ENCODE data around the gene ELAVL2.

Gene ELAVL2

DNA sequence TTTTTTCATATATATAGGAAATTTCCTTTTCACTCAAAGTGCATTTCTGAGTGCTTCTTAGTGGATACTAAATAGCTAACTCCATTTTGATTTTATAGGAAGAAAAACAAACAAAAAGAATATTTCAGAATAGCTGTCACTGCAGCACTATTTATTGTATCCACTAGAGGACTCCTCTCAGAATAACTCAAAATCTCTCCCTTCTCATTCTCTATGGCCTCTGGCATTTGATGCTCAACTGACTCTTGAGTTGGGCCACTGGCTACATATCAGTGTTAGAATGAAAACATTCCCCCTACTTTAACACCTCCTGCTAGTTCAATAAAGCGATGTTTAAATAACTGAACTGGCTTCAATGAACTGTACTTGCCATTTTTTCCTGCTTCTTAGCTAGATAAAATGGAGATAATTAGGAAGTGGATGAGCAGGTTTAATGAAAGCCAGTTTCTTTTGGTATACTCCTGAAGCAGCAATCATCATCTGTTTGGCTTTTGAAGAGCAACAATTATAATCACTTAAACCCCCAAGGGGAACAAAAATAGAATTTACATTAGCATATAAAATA, 16.6 kb upstream of the ELAVL2 start:
- ATAC-seq: no peak
- TF ChIP-seq TOX (CRISPR knock-in tag; IDR thresholded peaks at IDR 0.05; ENCODE audit: borderline replicate concordance) (no peak), CSRNP3 (CRISPR knock-in tag; IDR thresholded peaks at IDR 0.05) (no peak), ZFP30 (CRISPR knock-in tag; IDR thresholded peaks at IDR 0.05) (no peak), CSDC2 (CRISPR knock-in tag; IDR thresholded peaks at IDR 0.05) (no peak), PPARA (CRISPR knock-in tag; IDR thresholded peaks at IDR 0.05; ENCODE audit: borderline replicate concordance) (no peak), ARNTL (CRISPR knock-in tag; IDR thresholded peaks at IDR 0.05; ENCODE audit: borderline replicate concordance, low read depth) (no peak), BACH2 (CRISPR knock-in tag; IDR thresholded peaks at IDR 0.05; ENCODE audit: borderline replicate concordance) (no peak), POU6F1 (CRISPR knock-in tag; IDR thresholded peaks at IDR 0.05; ENCODE audit: borderline replicate concordance, low read depth) (no peak), ESRRG (CRISPR knock-in tag; IDR thresholded peaks at IDR 0.05) (no peak), TSHZ2 (CRISPR knock-in tag; IDR thresholded peaks at IDR 0.05) (no peak), ISL1 (CRISPR knock-in tag; IDR thresholded peaks at IDR 0.05) (no peak), OSR1 (CRISPR knock-in tag; IDR thresholded peaks at IDR 0.05) (no peak), GLIS3 (CRISPR knock-in tag; IDR thresholded peaks at IDR 0.05) (no peak), ZNF8 (CRISPR knock-in tag; IDR thresholded peaks at IDR 0.05) (no peak), CREB5 (CRISPR knock-in tag; IDR thresholded peaks at IDR 0.05; ENCODE audit: low read depth) (no peak), ZNF70 (CRISPR knock-in tag; IDR thresholded peaks at IDR 0.05) (no peak), ZC3H10 (CRISPR knock-in tag; IDR thresholded peaks at IDR 0.05) (no peak), TCF4 (CRISPR knock-in tag; IDR thresholded peaks at IDR 0.05; ENCODE audit: borderline replicate concordance) (no peak), RARB (CRISPR knock-in tag; IDR thresholded peaks at IDR 0.05) (no peak)
- TF ChIP-seq, protein P1, sequence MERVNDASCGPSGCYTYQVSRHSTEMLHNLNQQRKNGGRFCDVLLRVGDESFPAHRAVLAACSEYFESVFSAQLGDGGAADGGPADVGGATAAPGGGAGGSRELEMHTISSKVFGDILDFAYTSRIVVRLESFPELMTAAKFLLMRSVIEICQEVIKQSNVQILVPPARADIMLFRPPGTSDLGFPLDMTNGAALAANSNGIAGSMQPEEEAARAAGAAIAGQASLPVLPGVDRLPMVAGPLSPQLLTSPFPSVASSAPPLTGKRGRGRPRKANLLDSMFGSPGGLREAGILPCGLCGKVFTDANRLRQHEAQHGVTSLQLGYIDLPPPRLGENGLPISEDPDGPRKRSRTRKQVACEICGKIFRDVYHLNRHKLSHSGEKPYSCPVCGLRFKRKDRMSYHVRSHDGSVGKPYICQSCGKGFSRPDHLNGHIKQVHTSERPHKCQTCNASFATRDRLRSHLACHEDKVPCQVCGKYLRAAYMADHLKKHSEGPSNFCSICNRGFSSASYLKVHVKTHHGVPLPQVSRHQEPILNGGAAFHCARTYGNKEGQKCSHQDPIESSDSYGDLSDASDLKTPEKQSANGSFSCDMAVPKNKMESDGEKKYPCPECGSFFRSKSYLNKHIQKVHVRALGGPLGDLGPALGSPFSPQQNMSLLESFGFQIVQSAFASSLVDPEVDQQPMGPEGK (CRISPR knock-in tag; IDR thresholded peaks at IDR 0.05; ENCODE audit: borderline replicate concordance): no peak

DNA sequence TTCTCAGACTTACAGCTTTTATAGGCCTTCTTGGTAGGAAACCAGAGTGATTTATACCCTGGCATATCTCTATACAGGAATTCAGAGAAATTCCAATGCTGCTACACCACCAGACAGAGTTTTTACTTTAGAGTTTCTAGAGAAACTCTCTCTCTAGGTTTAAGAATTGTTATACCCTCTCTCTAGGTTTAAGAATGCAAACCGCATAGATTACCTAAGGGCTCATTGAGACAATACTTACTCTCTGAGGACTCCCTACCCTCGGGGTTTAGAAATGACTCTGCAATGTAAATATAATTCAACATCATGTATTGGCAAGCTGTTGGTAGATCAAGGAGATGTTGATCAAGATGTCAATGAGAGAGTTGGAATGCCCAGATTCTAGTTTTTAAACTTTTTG, 15.3 kb upstream of the ELAVL2 start:
- TF ChIP-seq OSR1 (CRISPR knock-in tag; IDR thresholded peaks at IDR 0.05) (no peak), ZC3H10 (CRISPR knock-in tag; IDR thresholded peaks at IDR 0.05) (no peak), ZNF70 (CRISPR knock-in tag; IDR thresholded peaks at IDR 0.05) (no peak), TCF4 (CRISPR knock-in tag; IDR thresholded peaks at IDR 0.05; ENCODE audit: borderline replicate concordance) (no peak), TOX (CRISPR knock-in tag; IDR thresholded peaks at IDR 0.05; ENCODE audit: borderline replicate concordance) (no peak), ZFP3 (CRISPR knock-in tag; IDR thresholded peaks at IDR 0.05) (no peak), CSDC2 (CRISPR knock-in tag; IDR thresholded peaks at IDR 0.05) (no peak), ZFP30 (CRISPR knock-in tag; IDR thresholded peaks at IDR 0.05) (no peak), ESRRG (CRISPR knock-in tag; IDR thresholded peaks at IDR 0.05) (no peak), POU6F1 (CRISPR knock-in tag; IDR thresholded peaks at IDR 0.05; ENCODE audit: borderline replicate concordance, low read depth) (no peak), ISL1 (CRISPR knock-in tag; IDR thresholded peaks at IDR 0.05) (no peak), ZNF8 (CRISPR knock-in tag; IDR thresholded peaks at IDR 0.05) (no peak), TSHZ2 (CRISPR knock-in tag; IDR thresholded peaks at IDR 0.05) (no peak), ZNF565 (CRISPR knock-in tag; conservative IDR thresholded peaks at IDR 0.05; ENCODE audit: low read depth) (no peak), PPARA (CRISPR knock-in tag; IDR thresholded peaks at IDR 0.05; ENCODE audit: borderline replicate concordance) (no peak), CSRNP3 (CRISPR knock-in tag; IDR thresholded peaks at IDR 0.05) (no peak), SNAI2 (CRISPR knock-in tag; IDR thresholded peaks at IDR 0.05) (no peak), GLIS3 (CRISPR knock-in tag; IDR thresholded peaks at IDR 0.05) (no peak)
- ATAC-seq: no peak
